Astrocyte (in vitro differentiated cells and primary cell): ENCODE data around the gene PRDM2.

Source experiments
- EZH2 ChIP-seq: IDR thresholded peaks from 2 replicates; pipeline ENCODE4 v1.6.1; 2012; ENCODE audit warnings: mild to moderate bottlenecking, low read length, inconsistent platforms; ENCODE audit not compliant: insufficient read depth
- TF ChIP-seq, protein P1 (sequence below): IDR thresholded peaks from 2 replicates; pipeline ENCODE4 v1.5.1; 2011; ENCODE audit warnings: low read depth, mild to moderate bottlenecking, inconsistent platforms, low read length, moderate library complexity; ENCODE audit not compliant: insufficient read depth

DNA sequence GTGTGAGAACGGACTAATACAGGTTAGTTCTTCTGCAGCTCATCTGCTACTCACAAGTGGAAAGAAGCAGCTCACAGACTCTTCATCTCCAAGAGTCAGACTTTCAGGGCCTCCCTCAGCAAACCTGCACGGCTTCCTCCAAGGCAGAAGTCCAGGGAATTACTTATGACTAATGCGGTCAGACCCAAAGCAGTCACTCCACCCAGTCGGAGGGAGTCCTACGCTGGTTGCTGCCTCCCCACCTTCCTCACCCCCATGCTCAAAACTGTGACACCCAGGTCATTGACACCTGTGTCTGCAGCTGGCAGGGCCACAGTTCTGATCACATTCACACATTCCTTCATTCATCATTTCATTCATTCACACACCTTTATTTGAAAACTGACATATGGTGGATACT is 38.4 kb upstream of the PRDM2 start:
- no peak for TF ChIP-seq EZH2
- TF ChIP-seq, protein P1, sequence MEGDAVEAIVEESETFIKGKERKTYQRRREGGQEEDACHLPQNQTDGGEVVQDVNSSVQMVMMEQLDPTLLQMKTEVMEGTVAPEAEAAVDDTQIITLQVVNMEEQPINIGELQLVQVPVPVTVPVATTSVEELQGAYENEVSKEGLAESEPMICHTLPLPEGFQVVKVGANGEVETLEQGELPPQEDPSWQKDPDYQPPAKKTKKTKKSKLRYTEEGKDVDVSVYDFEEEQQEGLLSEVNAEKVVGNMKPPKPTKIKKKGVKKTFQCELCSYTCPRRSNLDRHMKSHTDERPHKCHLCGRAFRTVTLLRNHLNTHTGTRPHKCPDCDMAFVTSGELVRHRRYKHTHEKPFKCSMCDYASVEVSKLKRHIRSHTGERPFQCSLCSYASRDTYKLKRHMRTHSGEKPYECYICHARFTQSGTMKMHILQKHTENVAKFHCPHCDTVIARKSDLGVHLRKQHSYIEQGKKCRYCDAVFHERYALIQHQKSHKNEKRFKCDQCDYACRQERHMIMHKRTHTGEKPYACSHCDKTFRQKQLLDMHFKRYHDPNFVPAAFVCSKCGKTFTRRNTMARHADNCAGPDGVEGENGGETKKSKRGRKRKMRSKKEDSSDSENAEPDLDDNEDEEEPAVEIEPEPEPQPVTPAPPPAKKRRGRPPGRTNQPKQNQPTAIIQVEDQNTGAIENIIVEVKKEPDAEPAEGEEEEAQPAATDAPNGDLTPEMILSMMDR = no peak
